Endothelial cell of umbilical vein (primary cell): ENCODE measurements around the gene EHMT1.

Experiments used
- CTCF ChIP-seq, 2 donors: IDR thresholded peaks; 1 replicate in 1 of 2; 2 replicates in 1 of 2; pipeline ENCODE4 v1.5.1; 2011; ENCODE audit warnings: low read length in 2 of 2, mild to moderate bottlenecking in 2 of 2, moderate library complexity in 2 of 2, control low read depth in 1 of 2, inconsistent platforms in 1 of 2, low read depth in 1 of 2; ENCODE audit not compliant: insufficient read depth in 1 of 2; ENCODE audit errors: extremely low read depth in 1 of 2
- EZH2 ChIP-seq: IDR thresholded peaks from 2 replicates; pipeline ENCODE4 v1.6.1; 2012; ENCODE audit warnings: borderline replicate concordance, low read depth, mild to moderate bottlenecking, moderate library complexity, low read length, inconsistent platforms; ENCODE audit not compliant: severe bottlenecking
- MAX ChIP-seq: IDR thresholded peaks from 2 replicates; pipeline ENCODE4 v1.6.1; 2011; ENCODE audit not compliant: insufficient read depth, insufficient read length

- TF ChIP-seq MAX = no peak
- no peak for TF ChIP-seq EZH2
- TF ChIP-seq CTCF (IDR thresholded peaks at IDR 0.05; ENCODE audit: extremely low read depth in 1 of 2, insufficient read depth in 1 of 2, low read depth in 1 of 2, low read length in 2 of 2) = no peak
These were observed 166.1 kb downstream of the EHMT1 start for GRCh38 chr9:137784641-137785513.
